Measurements from ENCODE around the gene ZNF609.

- no peak for TF ChIP-seq POLR2AphosphoS5 (IDR thresholded peaks at IDR 0.05; ENCODE audit: low read depth, low read length)
- TF ChIP-seq POLR2A (IDR thresholded peaks at IDR 0.05; ENCODE audit: low read depth, low read length): no peak
These were observed 7.2 kb upstream of the ZNF609 start for GRCh38 chr15:64452988-64453688.

All from GM12892 (cell line).